SK-N-DZ (cell line): ENCODE data around the gene LDB2.

ENCODE experiments used
- DNase-seq: peaks from one replicate; pipeline ENCODE4 v3.0.0-alpha.2; 2015; ENCODE audit warnings: low spot score

LDB2 gene

DNA sequence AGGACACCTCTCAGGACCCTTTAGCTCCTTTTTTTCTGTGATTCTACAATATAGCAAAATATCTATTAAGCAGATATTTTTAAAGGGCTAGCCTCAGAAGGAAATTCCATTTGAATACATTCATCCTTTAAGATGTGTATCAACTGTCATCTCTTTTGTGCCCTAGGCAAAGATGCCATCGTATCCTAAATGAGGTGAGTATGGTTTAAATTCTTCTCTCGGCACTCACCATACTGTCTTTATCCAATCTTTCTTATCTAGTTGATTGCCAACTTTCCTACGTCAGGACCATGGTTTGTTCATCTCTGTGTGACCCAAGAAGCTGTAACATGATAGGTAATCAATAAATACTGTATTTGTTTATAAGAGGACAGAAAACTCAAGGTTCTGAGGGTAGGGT is 176.0 kb downstream of the LDB2 start:
- no peak for DNase-seq

DNA sequence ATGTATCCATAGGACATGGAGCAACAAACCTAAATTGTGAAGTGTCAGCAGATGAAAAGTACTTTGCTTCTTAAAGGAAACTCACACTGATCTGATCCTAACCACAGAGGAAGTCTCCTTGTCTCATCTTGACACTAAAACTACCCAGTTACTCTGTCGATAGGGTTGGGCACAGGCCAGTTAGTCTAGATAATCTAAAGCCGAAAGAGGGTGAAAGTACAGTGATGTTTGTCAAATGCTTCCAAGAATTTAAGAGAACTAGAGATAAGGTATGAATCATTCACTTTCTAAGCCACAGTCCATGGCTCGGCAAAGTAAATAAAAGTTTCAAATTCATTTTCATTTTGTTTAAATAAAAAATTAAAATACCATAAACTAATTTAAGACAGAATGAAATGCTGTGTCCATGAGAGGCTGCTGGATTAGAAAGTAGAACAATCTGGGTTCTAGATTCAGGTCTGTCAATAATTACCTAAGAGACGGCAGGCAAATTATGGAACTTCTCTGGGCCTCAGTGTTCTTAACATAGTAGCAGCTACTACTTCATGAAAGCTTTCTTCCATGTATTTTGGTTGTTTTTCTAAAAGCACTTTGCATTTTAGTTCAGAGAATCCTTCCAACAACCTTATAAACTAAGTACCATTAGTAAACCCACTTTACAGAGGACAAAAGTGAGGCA is 176.7 kb downstream of the LDB2 start:
- no peak for DNase-seq

DNA sequence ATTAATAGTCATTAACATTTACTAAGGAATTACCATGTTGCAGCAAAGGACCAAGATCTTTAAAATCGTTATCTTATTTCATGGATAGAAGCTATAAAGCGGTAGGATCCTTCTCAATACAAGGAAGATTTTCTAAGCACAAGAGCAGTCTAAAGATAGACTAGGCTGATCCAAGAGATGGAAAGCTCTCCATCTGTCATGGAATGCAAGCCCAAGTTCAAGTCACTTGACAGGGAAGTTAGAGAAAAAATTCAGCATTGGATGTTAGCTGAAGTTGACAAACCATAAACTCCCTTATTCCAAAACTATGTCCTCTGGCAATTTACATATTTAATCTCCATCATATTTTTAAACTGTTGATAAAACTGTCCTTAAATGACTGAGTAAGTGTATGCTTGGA is 177.7 kb downstream of the LDB2 start:
- DNase-seq: no peak

DNA sequence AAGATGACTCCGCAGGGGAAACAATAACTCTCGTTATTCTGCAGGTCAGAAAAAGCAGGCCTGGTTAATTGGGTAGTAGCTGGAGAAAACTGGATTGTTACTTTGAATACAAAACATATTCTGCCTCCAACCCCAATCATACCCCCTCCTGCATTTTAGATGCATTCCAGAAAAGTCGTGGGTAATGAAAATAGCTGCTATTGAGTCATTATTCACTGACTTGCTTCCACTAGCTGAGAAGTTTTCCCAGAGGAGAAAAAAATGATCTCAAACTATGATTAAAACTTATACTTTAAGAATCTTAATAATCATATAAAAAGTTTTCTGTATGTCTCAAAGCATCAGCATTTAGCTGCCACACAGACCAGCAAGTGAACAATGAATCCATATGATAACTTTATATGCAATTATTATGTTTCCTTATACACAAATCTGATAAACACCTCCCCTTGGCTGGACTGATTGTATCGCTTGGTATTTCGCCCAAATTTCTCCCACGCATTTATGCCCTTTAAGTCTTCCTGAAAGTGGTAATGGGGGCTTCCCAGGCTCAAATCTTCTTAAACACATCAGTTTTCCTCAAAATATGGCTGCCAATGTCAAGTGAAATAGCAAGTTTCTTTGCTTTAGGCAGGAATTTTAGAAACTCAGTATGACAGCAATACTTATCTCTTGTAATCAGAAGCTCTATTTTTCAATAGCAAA is 181.0 kb downstream of the LDB2 start:
- DNase-seq: no peak

DNA sequence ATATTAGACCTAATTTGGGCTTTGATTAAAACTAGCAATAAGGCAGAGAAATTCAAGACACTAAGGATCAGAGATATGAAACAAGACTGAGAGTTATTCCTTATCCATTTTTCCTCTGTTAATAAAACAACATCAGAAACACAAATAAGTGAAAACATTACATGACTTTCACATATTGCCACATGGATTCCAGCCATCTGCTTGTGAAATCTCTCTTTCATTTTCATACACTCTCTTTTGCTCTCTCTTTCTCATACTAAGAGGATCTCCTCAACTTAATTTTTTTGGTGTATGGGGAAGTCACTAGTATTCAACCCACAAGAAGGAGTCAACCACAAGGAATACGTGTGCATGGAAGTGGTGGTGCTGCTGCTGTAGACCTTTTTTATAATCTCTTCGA is 183.0 kb downstream of the LDB2 start:
- DNase-seq: no peak

DNA sequence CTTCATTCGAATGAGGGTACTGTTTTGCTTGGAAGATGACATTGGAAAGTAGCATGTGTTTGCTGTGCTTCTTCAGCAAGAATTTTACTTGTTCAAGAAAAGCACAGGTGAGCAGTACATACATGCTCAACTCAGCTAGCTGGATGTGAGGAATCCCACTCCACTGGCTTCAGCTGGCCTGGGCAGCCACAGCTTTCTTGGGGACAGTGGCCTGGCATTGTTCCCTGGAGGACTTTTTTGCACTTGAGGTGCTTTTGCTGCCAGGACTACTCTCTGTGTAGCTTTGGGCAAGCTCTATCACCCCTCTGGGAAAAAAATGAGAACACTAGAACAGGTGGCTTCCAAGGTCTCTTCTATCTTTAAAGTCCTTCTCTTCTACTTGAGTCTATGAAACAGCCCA is 184.3 kb downstream of the LDB2 start:
- DNase-seq: no peak

DNA sequence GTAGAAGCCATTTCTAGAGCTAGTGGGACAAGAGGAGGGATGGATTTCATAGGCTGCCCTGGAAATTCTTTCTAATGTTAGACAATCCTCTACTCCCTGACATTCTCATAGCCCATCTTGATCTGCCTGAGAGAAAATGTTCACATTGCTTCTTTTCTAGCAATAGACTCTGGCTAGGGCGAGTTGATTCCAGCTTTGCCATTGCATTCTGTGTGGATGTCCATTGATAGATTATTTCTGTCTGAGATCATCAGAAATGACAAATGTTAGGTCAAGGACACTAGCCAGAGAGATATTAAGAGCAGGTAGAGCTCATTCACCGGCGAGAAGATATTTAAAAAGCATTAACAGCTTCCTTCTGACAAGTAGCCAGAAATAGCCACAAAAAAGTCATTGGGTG is 184.7 kb downstream of the LDB2 start:
- DNase-seq: no peak

DNA sequence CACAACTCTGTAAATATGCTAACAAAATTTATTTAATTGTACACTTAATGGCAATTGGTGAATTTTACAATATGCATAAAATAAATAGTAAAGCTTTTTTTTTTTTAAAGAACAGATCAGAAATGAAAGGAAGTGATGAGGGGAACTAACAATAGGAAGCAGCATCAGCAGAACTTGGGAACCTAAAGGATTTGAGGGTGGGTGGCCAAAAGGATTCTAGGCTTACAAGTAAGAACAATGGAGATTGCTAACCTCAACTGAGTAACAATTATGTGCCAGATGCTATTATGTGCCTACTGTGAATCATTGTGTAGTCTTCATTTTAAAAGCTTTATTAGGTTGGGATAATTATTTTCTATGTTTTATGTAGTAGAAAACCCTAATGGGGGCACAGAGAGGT is 185.2 kb downstream of the LDB2 start:
- no peak for DNase-seq

DNA sequence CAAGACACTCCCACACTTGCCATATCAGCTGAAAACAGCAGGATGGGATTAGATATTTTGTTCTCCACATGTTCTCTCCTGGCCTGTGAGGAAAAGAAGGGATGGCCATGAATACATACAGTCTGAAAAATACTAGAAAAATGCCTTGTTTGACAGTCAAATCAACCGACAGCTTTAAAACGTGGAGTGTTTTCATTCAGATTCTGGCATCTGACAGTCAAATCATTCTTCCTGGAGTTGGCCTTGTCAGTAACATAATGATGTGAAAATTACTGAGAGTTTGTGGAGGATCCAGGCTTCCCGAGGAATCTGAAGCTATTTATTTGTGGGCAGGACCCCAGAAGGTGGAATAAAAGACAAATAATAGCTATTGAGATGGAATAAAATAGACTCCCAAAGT is 188.2 kb downstream of the LDB2 start:
- DNase-seq: no peak

DNA sequence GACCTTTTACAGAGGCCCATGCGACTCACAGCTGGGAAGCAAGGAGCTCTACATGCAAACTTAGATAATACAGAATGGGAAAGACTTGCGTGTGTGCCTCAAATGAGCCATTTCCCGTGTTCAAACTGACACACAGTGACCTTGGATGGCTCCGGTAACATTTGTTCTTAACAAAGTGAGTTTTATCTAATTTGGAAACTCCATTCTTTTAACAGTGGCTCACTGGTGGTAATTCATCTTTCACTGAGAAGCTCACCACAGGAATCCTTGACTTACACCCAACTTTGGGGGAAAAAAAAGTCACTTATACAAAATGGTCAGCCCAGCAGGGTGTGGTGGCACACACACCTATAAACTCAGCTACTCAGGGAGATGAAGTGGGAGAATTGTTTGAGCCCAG is 190.6 kb downstream of the LDB2 start:
- no peak for DNase-seq

DNA sequence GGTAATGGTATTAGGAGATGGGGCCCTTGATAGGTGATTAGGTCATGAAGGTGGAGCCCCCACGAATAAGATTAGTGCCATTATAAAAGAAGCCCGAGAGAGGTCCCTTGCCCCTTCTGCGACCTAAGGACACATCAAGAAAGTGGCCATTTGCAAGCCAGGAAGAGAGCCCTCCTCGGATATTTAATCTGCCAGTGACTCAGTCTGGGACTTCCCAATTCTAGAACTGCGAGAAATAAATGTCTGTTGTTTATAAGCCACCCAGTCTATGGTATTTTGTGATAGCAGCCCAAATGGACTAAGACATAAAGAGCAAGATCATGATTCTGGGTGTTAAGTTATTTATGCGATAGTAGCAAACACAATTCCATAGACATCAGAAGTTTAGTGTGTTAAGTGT is 192.2 kb downstream of the LDB2 start:
- no peak for DNase-seq

DNA sequence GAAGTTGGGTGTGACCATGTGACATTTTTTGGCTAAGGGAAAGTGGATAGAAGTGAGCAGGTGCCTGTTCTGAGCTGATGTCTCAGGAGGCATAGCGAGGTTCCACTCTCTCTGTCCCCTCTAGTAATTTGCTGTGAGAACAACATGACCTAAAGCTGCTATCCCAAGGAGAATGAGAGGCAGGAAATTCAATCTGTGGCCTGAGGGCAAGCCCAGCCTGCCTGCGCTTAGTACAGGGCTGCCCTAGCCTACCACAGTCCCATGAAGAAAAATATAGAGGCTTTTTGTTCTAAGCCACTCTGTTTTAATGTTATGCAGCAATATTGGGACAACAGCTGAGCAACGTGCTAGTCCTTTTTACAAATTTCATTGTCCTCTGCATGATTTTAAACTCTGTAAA is 193.1 kb downstream of the LDB2 start:
- DNase-seq: no peak

DNA sequence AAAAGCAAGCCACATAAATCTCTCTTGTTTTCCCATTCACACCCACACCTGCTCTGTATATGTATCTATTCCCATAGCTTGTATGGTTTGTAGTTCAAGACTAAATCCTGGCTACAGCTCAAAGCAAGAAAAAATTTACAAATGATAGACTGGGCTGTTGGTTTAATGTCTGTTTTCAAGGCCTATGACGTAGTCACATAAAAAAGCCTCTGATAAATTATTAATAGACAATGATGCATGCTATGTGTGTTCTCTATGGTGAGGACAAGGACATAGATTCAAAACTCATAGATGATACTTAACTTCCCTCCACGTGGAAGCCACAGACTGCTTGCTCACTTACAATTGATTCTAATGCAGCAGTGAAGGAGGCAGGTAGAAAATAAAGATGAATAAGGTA is 194.0 kb downstream of the LDB2 start:
- DNase-seq: no peak

DNA sequence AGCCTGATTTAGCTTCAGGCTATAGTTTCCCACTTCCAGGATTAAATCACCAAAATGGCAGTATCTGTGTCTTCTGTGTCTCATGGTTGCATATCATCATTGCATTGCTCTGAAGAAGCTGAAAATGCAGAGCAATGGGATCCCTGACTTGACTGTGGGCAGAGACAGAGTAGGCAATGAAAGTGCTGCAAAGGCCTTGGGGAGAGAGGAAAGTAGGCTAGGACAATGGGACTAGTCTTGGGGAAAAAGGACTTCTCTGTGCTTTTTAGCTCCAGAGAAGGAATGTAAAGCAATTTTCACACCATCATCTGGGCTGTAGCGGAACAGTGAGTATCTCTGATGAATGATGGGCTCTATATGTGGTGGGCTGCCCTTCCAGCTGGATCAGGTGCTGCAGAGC is 202.5 kb downstream of the LDB2 start:
- DNase-seq: no peak

DNA sequence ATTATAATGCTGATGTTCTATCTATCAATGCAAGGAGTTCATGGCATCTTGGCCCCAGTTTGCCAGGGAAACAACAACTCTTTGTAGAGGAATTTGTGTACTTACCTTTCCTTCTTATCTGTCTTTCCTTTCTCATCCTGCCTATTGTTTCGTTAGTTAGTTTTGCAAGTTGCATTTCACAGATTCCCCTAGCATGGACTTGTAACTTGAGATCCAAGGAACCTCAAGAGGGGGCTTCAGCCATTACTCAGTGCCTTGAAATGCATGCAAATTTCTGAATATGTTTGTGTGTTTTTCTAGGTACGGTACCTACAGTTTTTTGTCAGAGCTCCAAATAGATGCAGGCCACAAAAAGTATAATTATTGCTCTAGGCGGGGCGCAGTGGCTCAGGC is 203.6 kb downstream of the LDB2 start:
- no peak for DNase-seq

DNA sequence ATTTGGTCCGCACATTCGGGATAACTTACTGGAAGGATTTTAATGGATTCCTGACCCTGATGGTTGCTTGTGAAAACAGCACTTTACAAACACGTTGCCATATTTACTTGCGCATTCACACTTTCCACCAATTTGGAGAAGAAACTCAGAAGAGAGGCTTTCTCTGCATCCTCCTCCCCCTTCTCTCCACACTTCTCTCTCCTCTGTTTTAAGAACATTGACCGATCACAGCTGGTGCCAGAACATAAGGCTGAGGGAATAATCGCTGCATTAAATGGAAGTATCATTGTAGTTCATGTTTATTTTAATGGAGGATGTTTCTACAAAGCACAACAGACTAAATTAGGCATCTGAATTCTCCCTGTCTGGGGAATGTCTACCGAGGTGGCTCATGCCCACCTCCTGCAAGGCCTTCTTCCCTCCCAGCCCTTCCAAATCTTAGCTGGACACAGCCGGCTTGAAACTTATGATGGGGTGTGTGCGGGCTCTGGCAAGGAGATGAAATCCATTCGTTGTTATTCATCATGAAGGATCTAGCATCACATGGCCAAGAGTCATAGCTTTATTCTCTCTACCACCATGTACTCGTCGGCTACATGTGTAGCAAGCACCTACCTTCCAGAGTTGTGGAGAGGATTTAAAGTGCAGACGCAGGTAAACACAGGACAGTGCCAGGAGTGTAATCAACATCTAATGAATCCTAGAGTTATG is 204.1 kb downstream of the LDB2 start:
- DNase-seq: no peak

DNA sequence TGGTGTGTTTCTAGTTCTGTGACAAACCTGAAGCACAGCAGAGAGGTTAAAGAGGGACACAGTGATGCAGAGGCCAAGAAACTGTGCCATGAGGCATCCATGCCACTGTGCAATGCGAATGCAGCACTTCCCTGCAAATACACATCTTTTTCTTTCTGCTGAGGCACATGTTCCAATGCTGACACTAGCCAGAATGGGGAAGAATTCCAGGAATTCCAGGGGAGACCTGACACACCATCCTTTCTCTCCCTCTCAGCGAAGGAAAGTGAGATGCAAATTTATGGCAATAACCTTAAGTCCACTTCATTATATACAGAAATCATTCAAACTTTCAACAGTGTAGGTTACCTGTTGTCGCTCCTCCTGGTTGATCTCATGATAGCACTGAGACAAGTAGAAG is 204.8 kb downstream of the LDB2 start:
- no peak for DNase-seq

DNA sequence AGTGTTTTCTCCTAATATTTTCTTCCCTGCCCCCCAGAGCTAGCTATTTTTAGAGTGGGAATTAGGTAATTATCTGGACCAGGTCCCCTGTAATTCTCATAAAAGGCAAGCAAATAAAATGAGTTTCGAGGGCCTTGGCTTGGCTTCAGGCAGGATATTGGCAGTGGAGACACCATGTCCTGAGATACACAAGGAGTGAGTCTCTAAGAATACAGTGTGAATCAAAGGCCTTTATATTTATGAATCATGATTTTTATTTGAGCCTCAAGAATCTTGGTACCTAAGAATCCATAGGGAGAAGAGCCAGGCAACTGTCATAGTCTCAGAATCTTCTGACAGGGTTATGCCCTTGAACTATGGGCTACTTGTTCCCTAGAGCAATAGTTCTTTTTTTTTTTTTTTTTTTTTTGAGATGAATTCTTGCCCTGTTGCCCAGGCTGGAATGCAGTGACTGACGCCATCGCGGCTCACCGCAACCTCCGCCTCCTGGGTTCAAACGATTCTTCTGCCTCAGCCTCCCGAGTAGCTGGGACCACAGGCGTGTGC is 205.4 kb downstream of the LDB2 start:
- no peak for DNase-seq

DNA sequence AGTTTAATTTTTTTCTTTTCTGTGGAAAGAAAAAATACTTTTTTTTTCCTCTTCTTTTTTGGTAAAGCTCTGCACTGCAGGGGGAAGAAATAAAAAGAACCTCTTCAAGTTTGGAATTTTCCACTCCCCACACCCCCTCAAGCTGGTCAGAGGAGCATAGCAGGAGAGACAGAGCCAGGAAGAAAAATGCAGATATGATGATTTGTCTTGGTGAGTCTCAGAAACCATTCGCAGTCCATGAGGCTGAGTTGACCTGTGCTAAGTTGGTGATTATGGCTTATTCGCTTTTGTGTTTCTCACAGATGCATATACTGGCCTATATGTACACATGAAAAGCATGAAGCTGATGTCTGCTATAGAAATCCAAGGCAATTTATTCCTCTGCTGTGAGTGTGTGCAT is 205.9 kb downstream of the LDB2 start:
- DNase-seq: no peak

DNA sequence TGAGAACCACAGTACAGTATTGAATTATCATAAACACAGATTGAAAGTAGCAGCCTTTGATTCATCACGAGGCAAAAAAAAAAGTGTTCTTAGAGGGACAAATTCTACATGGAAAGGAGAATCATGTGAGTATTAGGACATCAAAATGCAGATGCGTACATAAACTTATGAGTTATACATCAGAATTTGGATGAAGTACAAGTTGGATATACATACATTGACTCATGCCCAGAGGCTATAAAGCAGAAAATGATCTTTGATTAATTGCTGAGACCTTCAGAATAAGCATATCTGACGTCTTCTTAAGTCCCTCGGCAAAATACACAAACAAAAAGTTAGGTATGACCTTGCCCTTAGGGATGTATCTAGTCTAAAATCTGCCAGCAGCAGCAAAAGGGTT is 206.4 kb downstream of the LDB2 start:
- no peak for DNase-seq

DNA sequence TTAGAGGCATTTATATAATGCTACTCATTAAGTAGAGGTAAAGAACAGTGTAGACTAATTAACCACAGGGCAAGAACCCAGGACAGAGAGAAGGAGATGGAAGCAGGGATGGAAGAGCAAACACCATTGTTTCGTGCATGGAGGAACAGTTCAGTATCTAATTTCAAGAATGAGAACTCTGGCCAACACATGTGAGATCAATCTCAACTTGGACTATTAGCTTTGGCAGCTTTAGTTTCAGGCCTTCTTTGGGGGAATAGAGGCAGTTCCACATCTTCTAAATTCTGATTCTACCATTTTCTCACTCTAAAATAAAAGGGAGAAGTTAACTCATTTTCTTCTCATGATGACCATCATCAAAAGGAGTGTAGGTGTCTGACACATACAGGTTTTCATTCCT is 207.0 kb downstream of the LDB2 start:
- no peak for DNase-seq

DNA sequence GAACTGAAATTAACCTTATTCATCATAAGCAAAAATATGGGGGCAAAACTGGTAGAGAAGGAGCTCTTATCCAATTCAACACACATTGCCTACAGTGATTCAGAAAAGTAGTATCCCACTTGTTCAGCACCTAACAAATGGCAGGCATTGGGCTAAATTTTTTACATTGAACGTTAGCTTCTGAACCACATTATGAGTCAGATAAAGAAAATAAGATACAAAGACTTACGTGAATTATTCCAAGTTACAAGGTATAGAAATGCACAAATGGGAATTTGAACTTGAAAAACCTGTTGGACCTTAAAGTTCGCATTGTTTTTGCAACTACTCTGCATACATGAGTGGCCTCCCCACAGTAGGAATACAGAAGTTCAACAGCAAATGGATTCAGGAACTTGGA is 210.6 kb downstream of the LDB2 start:
- no peak for DNase-seq

DNA sequence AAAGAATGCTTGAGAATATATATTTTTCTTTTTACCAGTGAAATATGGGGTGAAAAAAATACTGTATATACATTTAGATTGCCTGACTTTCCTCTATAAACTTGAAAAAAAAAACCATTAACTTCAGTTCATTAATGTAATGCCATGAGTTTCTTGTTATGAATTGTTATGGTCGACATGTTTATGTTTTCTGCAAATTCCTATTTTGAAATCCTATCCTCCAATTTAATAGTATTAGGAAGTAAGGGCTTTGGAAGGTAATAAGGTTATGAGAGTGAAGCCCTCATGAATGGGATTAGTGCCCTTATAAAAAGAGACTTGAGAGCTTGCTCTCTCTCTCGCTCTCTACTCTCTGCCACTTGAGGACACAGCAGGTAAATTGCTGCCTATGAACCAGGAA is 211.4 kb downstream of the LDB2 start:
- DNase-seq: no peak
